ENCODE measurements around the gene PTGER3. TPM values are rescaled to one million over a fixed set of nuclear protein-coding genes. Genes with fewer than 3 reads are reported as not detected.

The PTGER3 gene
- total RNA-seq, 1 donor from 2014 or later: 0.64 TPM

DNA sequence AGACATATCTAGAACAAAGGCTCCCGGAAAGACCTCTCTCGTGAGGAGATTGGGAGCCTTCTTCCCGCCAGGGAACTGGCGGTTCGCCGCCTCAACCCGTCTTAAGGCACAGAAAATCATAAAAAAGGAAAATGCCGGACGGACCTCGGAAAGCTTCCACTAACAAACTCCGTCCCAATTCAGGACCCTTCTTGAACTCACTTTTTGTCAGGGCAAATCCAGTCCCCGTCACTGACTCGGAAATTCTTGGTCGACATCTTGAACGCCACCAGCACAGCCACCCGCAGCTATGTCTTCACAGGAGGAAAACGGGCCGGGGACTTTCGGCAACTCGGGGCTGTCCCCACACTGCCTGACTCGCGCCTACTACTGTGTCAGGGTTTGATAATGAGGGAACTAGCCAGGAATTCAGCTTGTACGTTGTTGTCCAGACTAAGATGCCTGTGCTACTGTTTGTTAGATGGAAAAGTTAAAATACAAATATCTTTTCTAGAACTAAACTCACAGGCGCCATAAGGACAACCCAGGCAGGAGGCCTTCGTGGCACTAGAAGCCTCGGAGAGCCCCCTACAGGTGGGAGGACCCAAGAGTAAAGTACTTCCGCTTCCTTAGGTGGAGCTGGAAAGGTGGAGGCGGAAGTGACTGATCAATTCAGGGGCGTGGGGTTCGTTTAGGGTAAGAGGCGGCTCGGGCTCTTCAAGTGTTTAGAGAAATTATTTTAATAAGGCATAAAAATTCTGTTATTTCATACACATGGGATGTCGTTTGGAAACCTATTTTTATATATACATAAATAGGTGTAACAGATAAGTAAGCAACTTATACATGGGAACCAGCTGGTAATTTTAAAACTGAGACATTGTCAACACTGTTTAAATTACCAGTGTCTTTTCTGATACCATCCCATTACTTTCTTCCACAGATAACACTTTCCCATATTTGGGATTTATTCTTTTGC is 33.4 kb upstream of the PTGER3 start, which contains the start of gene ZRANB2:
ZRANB2 (minus strand) TSS at position 297 of the 958 bp plus-strand sequence; CDS start at position 257, 40 bp downstream.
- no peaks in the 10 kb centered on the region for H3K27me3 ChIP-seq (ENCODE audit: insufficient read depth, low read length)
- DNase-seq (ENCODE audit: low read depth): peak; percentile 92
- peak; percentile 98 for FAIRE-seq
- H3K4me1 Mint-ChIP-seq (ENCODE audit: low read depth, unreplicated experiment): peaks cover 18% of the 10 kb centered on the region
- peak within 1 kb of the TSS; percentile 100 for H3K27ac Mint-ChIP-seq (ENCODE audit: unreplicated experiment)
- peaks cover 10% of the 10 kb centered on the region for H3K36me3 ChIP-seq (ENCODE audit: insufficient read depth, low read length)
- peak within 1 kb of the TSS; percentile 100 for H3K4me3 ChIP-seq (ENCODE audit: insufficient read depth, low read depth, low read length)
- H3K9me3 ChIP-seq (ENCODE audit: insufficient read depth, low read depth, low read length): no peaks in the 10 kb centered on the region
- peak within 1 kb of the TSS; percentile 100 for H3K9ac ChIP-seq (ENCODE audit: low read length)
- H3K27me3 Mint-ChIP-seq (ENCODE audit: low read depth, unreplicated experiment): no peaks in the 10 kb centered on the region
- H3K4me1 ChIP-seq (ENCODE audit: insufficient read depth, low read length): peaks cover 5% of the 10 kb centered on the region
- H3K36me3 Mint-ChIP-seq (ENCODE audit: low read depth, unreplicated experiment): no peaks in the 10 kb centered on the region
- H2AFZ ChIP-seq (ENCODE audit: low read depth, low read length): peak within 1 kb of the TSS; percentile 83
- peak within 1 kb of the TSS; percentile 86 for H3K4me2 ChIP-seq (ENCODE audit: low read length)
- peaks cover 50% of the 10 kb centered on the region for H3K79me2 ChIP-seq (ENCODE audit: insufficient read depth, low read length)
- H3K4me3 Mint-ChIP-seq (ENCODE audit: unreplicated experiment): peak within 1 kb of the TSS; percentile 97
- peak within 1 kb of the TSS; percentile 99 for H3K27ac ChIP-seq (ENCODE audit: low read depth, low read length)
- no peak for TF ChIP-seq EZH2 (IDR thresholded peaks at IDR 0.05; ENCODE audit: insufficient read depth, low read length)
- TF ChIP-seq, protein P1, sequence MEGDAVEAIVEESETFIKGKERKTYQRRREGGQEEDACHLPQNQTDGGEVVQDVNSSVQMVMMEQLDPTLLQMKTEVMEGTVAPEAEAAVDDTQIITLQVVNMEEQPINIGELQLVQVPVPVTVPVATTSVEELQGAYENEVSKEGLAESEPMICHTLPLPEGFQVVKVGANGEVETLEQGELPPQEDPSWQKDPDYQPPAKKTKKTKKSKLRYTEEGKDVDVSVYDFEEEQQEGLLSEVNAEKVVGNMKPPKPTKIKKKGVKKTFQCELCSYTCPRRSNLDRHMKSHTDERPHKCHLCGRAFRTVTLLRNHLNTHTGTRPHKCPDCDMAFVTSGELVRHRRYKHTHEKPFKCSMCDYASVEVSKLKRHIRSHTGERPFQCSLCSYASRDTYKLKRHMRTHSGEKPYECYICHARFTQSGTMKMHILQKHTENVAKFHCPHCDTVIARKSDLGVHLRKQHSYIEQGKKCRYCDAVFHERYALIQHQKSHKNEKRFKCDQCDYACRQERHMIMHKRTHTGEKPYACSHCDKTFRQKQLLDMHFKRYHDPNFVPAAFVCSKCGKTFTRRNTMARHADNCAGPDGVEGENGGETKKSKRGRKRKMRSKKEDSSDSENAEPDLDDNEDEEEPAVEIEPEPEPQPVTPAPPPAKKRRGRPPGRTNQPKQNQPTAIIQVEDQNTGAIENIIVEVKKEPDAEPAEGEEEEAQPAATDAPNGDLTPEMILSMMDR (IDR thresholded peaks at IDR 0.05; ENCODE audit: insufficient read depth, low read depth, low read length): peak; percentile 68
- peaks cover 40% of the 10 kb centered on the region for H4K20me1 ChIP-seq (ENCODE audit: insufficient read depth, low read length)
- H3K9me3 Mint-ChIP-seq (ENCODE audit: unreplicated experiment): no peaks in the 10 kb centered on the region

DNA sequence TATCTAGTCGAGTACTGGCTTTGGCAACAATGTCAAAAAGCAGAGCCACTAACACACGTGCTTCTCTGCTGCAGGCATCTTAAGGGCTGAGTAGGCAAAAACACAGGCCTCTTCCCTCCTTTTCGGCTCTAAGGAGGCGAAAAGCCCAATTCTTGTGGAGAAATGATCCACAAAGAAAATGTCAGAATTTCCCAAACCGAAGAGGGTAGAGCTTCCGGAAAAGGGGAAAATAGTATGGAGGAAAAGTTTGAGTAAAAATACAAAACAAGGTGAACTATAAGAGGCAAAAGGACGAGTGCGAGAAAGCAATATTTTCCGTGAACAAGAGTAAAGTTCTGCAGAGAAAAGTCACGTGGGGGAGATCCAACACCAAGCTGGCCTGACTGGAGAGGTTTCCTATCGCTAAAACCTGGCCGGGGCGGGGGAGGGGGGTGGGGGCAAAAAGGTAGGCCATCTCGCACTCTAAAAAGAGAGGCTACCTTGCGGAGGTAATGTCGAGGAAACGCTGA is 32.7 kb upstream of the PTGER3 start:
- TF ChIP-seq EZH2 (IDR thresholded peaks at IDR 0.05; ENCODE audit: insufficient read depth, low read length): no peak
- TF ChIP-seq, protein P1 (IDR thresholded peaks at IDR 0.05; ENCODE audit: insufficient read depth, low read depth, low read length): no peak
- Mint-ChIP-seq H3K27ac (ENCODE audit: unreplicated experiment) (peak overlapping the region; percentile 100), H3K27me3 (ENCODE audit: low read depth, unreplicated experiment) (no peaks in the 10 kb centered on the region), H3K4me1 (ENCODE audit: low read depth, unreplicated experiment) (peaks cover 20% of the 10 kb centered on the region), H3K9me3 (ENCODE audit: unreplicated experiment) (no peaks in the 10 kb centered on the region), H3K4me3 (ENCODE audit: unreplicated experiment) (peak overlapping the region; percentile 97), H3K36me3 (ENCODE audit: low read depth, unreplicated experiment) (peaks cover 3% of the 10 kb centered on the region)
- Histone ChIP-seq H3K4me3 (ENCODE audit: insufficient read depth, low read depth, low read length) (peak overlapping the region; percentile 100), H3K9ac (ENCODE audit: low read length) (peak overlapping the region; percentile 100), H3K79me2 (ENCODE audit: insufficient read depth, low read length) (peaks cover 58% of the 10 kb centered on the region), H3K9me3 (ENCODE audit: insufficient read depth, low read depth, low read length) (no peaks in the 10 kb centered on the region), H3K4me1 (ENCODE audit: insufficient read depth, low read length) (no peaks in the 10 kb centered on the region), H4K20me1 (ENCODE audit: insufficient read depth, low read length) (peaks cover 47% of the 10 kb centered on the region), H3K4me2 (ENCODE audit: low read length) (peak overlapping the region; percentile 86), H3K36me3 (ENCODE audit: insufficient read depth, low read length) (peaks cover 17% of the 10 kb centered on the region), H2AFZ (ENCODE audit: low read depth, low read length) (peak overlapping the region; percentile 83), H3K27me3 (ENCODE audit: insufficient read depth, low read length) (no peaks in the 10 kb centered on the region), H3K27ac (ENCODE audit: low read depth, low read length) (peak overlapping the region; percentile 99)
- DNase-seq (ENCODE audit: low read depth) (no peak), FAIRE-seq (no peak)
